ENCODE measurements around the gene MOGAT2.

MOGAT2 gene

GRCh38 chr11:75725547-75726320 is 8.1 kb downstream of the MOGAT2 start:
- no peak for ATAC-seq
- TF ChIP-seq ARNTL (CRISPR knock-in tag; IDR thresholded peaks at IDR 0.05; ENCODE audit: borderline replicate concordance, low read depth) (no peak), GLIS3 (CRISPR knock-in tag; IDR thresholded peaks at IDR 0.05) (no peak), TCF4 (CRISPR knock-in tag; IDR thresholded peaks at IDR 0.05; ENCODE audit: borderline replicate concordance) (no peak), TOX (CRISPR knock-in tag; IDR thresholded peaks at IDR 0.05; ENCODE audit: borderline replicate concordance) (no peak), ZNF8 (CRISPR knock-in tag; IDR thresholded peaks at IDR 0.05) (no peak), PATZ1 (CRISPR knock-in tag; IDR thresholded peaks at IDR 0.05; ENCODE audit: borderline replicate concordance) (no peak), ISL1 (CRISPR knock-in tag; IDR thresholded peaks at IDR 0.05) (no peak), RARB (CRISPR knock-in tag; IDR thresholded peaks at IDR 0.05) (no peak), CREB5 (CRISPR knock-in tag; IDR thresholded peaks at IDR 0.05; ENCODE audit: low read depth) (no peak), SNAI2 (CRISPR knock-in tag; IDR thresholded peaks at IDR 0.05) (no peak), POU6F1 (CRISPR knock-in tag; IDR thresholded peaks at IDR 0.05; ENCODE audit: borderline replicate concordance, low read depth) (no peak)

GRCh38 chr11:75728992-75729391 is 11.4 kb downstream of the MOGAT2 start:
- ATAC-seq = no peak
- no peak for TF ChIP-seq ISL1 (CRISPR knock-in tag; IDR thresholded peaks at IDR 0.05)

- ATAC-seq = no peak
- TF ChIP-seq ZNF70 (CRISPR knock-in tag; IDR thresholded peaks at IDR 0.05) (no peak), TCF4 (CRISPR knock-in tag; IDR thresholded peaks at IDR 0.05; ENCODE audit: borderline replicate concordance) (no peak), SNAI2 (CRISPR knock-in tag; IDR thresholded peaks at IDR 0.05) (no peak), GLIS3 (CRISPR knock-in tag; IDR thresholded peaks at IDR 0.05) (no peak), ZFP3 (CRISPR knock-in tag; IDR thresholded peaks at IDR 0.05) (no peak), BACH2 (CRISPR knock-in tag; IDR thresholded peaks at IDR 0.05; ENCODE audit: borderline replicate concordance) (no peak), CREB5 (CRISPR knock-in tag; IDR thresholded peaks at IDR 0.05; ENCODE audit: low read depth) (no peak), ZNF565 (CRISPR knock-in tag; conservative IDR thresholded peaks at IDR 0.05; ENCODE audit: low read depth) (no peak), ZFP30 (CRISPR knock-in tag; IDR thresholded peaks at IDR 0.05) (no peak), ESRRG (CRISPR knock-in tag; IDR thresholded peaks at IDR 0.05) (no peak), ZNF8 (CRISPR knock-in tag; IDR thresholded peaks at IDR 0.05) (no peak), POU6F1 (CRISPR knock-in tag; IDR thresholded peaks at IDR 0.05; ENCODE audit: borderline replicate concordance, low read depth) (no peak), RARB (CRISPR knock-in tag; IDR thresholded peaks at IDR 0.05) (no peak), CSRNP3 (CRISPR knock-in tag; IDR thresholded peaks at IDR 0.05) (no peak), TSHZ2 (CRISPR knock-in tag; IDR thresholded peaks at IDR 0.05) (no peak), ISL1 (CRISPR knock-in tag; IDR thresholded peaks at IDR 0.05) (no peak), ARNTL (CRISPR knock-in tag; IDR thresholded peaks at IDR 0.05; ENCODE audit: borderline replicate concordance, low read depth) (no peak), PATZ1 (CRISPR knock-in tag; IDR thresholded peaks at IDR 0.05; ENCODE audit: borderline replicate concordance) (no peak), OSR1 (CRISPR knock-in tag; IDR thresholded peaks at IDR 0.05) (no peak)
Measured at GRCh38 chr11:75731095-75731494, 13.5 kb downstream of the MOGAT2 start.

Data from SK-N-SH treated with all-trans-retinoic acid at 6 μM for 48 hours (cell line).